ENCODE data around the gene DTWD2. TPM values are rescaled to one million over a fixed set of nuclear protein-coding genes. Genes with fewer than 3 reads are reported as not detected.
"Not testable (repeated sequence)": the region's sequence is repeated elsewhere in the genome, so short reads cannot be mapped to it uniquely, and the experiment has no call there.

Gene DTWD2
- polyA plus RNA-seq, 1 of the 3 experiments (the other 2 are of a cell fraction) = 2.5 TPM

GRCh38 chr5:118849507-118849906, 138.8 kb downstream of the DTWD2 start:
- 47% methylated on average over 1 of the region's 1 CpG for WGBS (ENCODE audit: low lambda C conversion rate)
- CTCF ChIA-PET = interaction anchor here (0.6 kb wide), 1 partner anchor 59 kb away, joined by 3 read pairs; no protein-coding TSS in a partner anchor
- DNase-seq; H3K9me3 ChIP-seq; H3K36me3 ChIP-seq (replicated peaks in 1 of 2; ENCODE audit: control insufficient read depth in 1 of 2, insufficient read depth in 2 of 2, low read length in 1 of 2); H3K9ac ChIP-seq; H3K79me2 ChIP-seq (ENCODE audit: insufficient read depth); H3K4me2 ChIP-seq; H4K20me1 ChIP-seq (ENCODE audit: insufficient read depth); H3K4me3 ChIP-seq (ENCODE audit: low read depth in 2 of 2, low read length in 1 of 2); H3K9me2 ChIP-seq; H3K27me3 ChIP-seq (ENCODE audit: insufficient read depth); H3K4me1 ChIP-seq (ENCODE audit: control insufficient read depth in 1 of 2, insufficient read depth in 2 of 2, low read depth in 1 of 2, low read length in 1 of 2); POLR2A ChIA-PET; H3F3A ChIP-seq (replicated peaks; ENCODE audit: insufficient read depth); H2AFZ ChIP-seq (ENCODE audit: low read depth); H3K27ac ChIP-seq (ENCODE audit: low read depth in 2 of 2, low read length in 1 of 2): not testable (repeated sequence)

GRCh38 chr5:118844351-118844750, 144.0 kb downstream of the DTWD2 start:
- H3K4me3 ChIP-seq (ENCODE audit: low read depth in 2 of 2, low read length in 1 of 2) = no peak overlapping the region
- H3K9me2 ChIP-seq = no peaks in the 10 kb centered on the region
- no peak for TF ChIP-seq MAX (IDR thresholded peaks at IDR 0.05; ENCODE audit: low read depth)
- TF ChIP-seq SMC3 (IDR thresholded peaks at IDR 0.05; ENCODE audit: low read depth, low read length) = no peak
- no peak for TF ChIP-seq GATA2 (CRISPR knock-in tag; IDR thresholded peaks at IDR 0.05)
- CTCF ChIA-PET = no interaction called here
- H3K4me2 ChIP-seq = no peak overlapping the region
- no peak overlapping the region for H3K9ac ChIP-seq
- no peaks in the 10 kb centered on the region for H3K4me1 ChIP-seq (ENCODE audit: control insufficient read depth in 1 of 2, insufficient read depth in 2 of 2, low read depth in 1 of 2, low read length in 1 of 2)
- no peaks in the 10 kb centered on the region for H3K27me3 ChIP-seq (ENCODE audit: insufficient read depth)
- no peaks in the 10 kb centered on the region for H3F3A ChIP-seq (replicated peaks; ENCODE audit: insufficient read depth)
- POLR2A ChIA-PET = no interaction called here
- no peak overlapping the region for H2AFZ ChIP-seq (ENCODE audit: low read depth)
- H3K27ac ChIP-seq (ENCODE audit: low read depth in 2 of 2, low read length in 1 of 2) = no peak overlapping the region
- no peaks in the 10 kb centered on the region for H4K20me1 ChIP-seq (ENCODE audit: insufficient read depth)
- H3K36me3 ChIP-seq (replicated peaks in 1 of 2; ENCODE audit: control insufficient read depth in 1 of 2, insufficient read depth in 2 of 2, low read length in 1 of 2) = no peaks in the 10 kb centered on the region
- DNase-seq = no peak
- no peaks in the 10 kb centered on the region for H3K9me3 ChIP-seq
- 96% methylated on average over 1 of the region's 1 CpG for WGBS (ENCODE audit: low lambda C conversion rate)
- H3K79me2 ChIP-seq (ENCODE audit: insufficient read depth) = no peaks in the 10 kb centered on the region

- POLR2A ChIA-PET = no interaction called here
- Histone ChIP-seq H3K4me3 (ENCODE audit: low read depth in 2 of 2, low read length in 1 of 2) (no peak overlapping the region), H3K27ac (ENCODE audit: low read depth in 2 of 2, low read length in 1 of 2) (no peak overlapping the region), H2AFZ (ENCODE audit: low read depth) (no peak overlapping the region), H3K9me2 (no peaks in the 10 kb centered on the region), H3K27me3 (ENCODE audit: insufficient read depth) (no peaks in the 10 kb centered on the region), H3K9me3 (no peaks in the 10 kb centered on the region), H3K79me2 (ENCODE audit: insufficient read depth) (no peaks in the 10 kb centered on the region), H3K9ac (no peak overlapping the region), H3F3A (replicated peaks; ENCODE audit: insufficient read depth) (no peaks in the 10 kb centered on the region), H4K20me1 (ENCODE audit: insufficient read depth) (no peaks in the 10 kb centered on the region), H3K4me2 (no peak overlapping the region), H3K36me3 (replicated peaks in 1 of 2; ENCODE audit: control insufficient read depth in 1 of 2, insufficient read depth in 2 of 2, low read length in 1 of 2) (no peaks in the 10 kb centered on the region), H3K4me1 (ENCODE audit: control insufficient read depth in 1 of 2, insufficient read depth in 2 of 2, low read depth in 1 of 2, low read length in 1 of 2) (no peaks in the 10 kb centered on the region)
- no peak for DNase-seq
- TF ChIP-seq EP300 (IDR thresholded peaks at IDR 0.05; ENCODE audit: borderline replicate concordance in 1 of 2, low read depth in 1 of 2, low read length in 1 of 2) = no peak
- no peak for TF ChIP-seq CTCF (IDR thresholded peaks at IDR 0.05)
- no peak for TF ChIP-seq RAD21 (IDR thresholded peaks at IDR 0.05; ENCODE audit: low read length)
- no peak for TF ChIP-seq TEAD4 (IDR thresholded peaks at IDR 0.05; ENCODE audit: borderline replicate concordance, insufficient read depth)
- TF ChIP-seq CHD2 (IDR thresholded peaks at IDR 0.05; ENCODE audit: low read length, partially characterized antibody) = no peak
- CTCF ChIA-PET = interaction anchor here (0.6 kb wide), 1 partner anchor 1326 kb away, joined by 3 read pairs; no protein-coding TSS in a partner anchor
- WGBS (ENCODE audit: low lambda C conversion rate) = 18% methylated on average over 1 of the region's 1 CpG
Measured at GRCh38 chr5:118834710-118835109, 153.6 kb downstream of the DTWD2 start.

Measured in SK-N-SH (cell line).